Fibroblast of lung (primary cell): ENCODE data around the gene ARGLU1.

Source experiments
- CTCF ChIP-seq, 2 donors: IDR thresholded peaks in 1 of 2; conservative IDR thresholded peaks in 1 of 2; 1 replicate in 1 of 2; 2 replicates in 1 of 2; pipeline ENCODE4 v1.5.1; 2011 to 2012; ENCODE audit warnings: low read length in 2 of 2, control low read depth in 1 of 2, inconsistent platforms in 1 of 2, low read depth in 1 of 2, mild to moderate bottlenecking in 1 of 2
- EZH2 ChIP-seq: IDR thresholded peaks from 2 replicates; pipeline ENCODE4 v1.5.1; 2012; ENCODE audit warnings: low read length, control low read depth, mild to moderate bottlenecking; ENCODE audit errors: missing control alignments

- TF ChIP-seq CTCF (conservative IDR thresholded peaks at IDR 0.05 in 1 of 2, IDR thresholded peaks at IDR 0.05 in 1 of 2; ENCODE audit: low read depth in 1 of 2, low read length in 2 of 2) (no peak), EZH2 (no peak)
Measured at GRCh38 chr13:106505295-106505694, 62.6 kb downstream of the ARGLU1 start.
